K562 (cell line): ENCODE results near the gene TCEAL5. TPM values are rescaled to one million over a fixed set of nuclear protein-coding genes. Genes with fewer than 3 reads are reported as not detected.

Experiments
- ARID1B ChIP-seq: fragments of 450-650 bp; IDR thresholded peaks from 2 replicates; pipeline ENCODE4 v1.6.1; 2016; ENCODE audit warnings: antibody characterized with exemption, mild to moderate bottlenecking, inconsistent platforms
- CBFA2T2 ChIP-seq: fragments of 450-650 bp; conservative IDR thresholded peaks from 2 replicates; pipeline ENCODE4 v1.6.1; 2017; ENCODE audit warnings: mild to moderate bottlenecking
- CBFA2T3 ChIP-seq: fragments of 450-650 bp; IDR thresholded peaks from 2 replicates; pipeline ENCODE4 v1.6.1; 2017
- CBFB ChIP-seq: sonication (generic); formaldehyde crosslinking; IDR thresholded peaks from 2 replicates; pipeline ENCODE4 v1.4.0; 2020; ENCODE audit warnings: mild to moderate bottlenecking, missing genetic modification reagents
- CCAR2 ChIP-seq: fragments of 200-400 bp; formaldehyde crosslinking; IDR thresholded peaks from 2 replicates; pipeline ENCODE4 v1.6.1; 2017; ENCODE audit warnings: mild to moderate bottlenecking, low read depth, low read length
- ERF ChIP-seq: fragments of 450-650 bp; formaldehyde crosslinking; IDR thresholded peaks from 2 replicates; pipeline ENCODE4 v1.4.0; 2020; ENCODE audit warnings: mild to moderate bottlenecking, mixed read lengths
- FUS ChIP-seq: fragments of 200-400 bp; formaldehyde crosslinking; optimal IDR thresholded peaks from 2 replicates; pipeline ENCODE3; 2017; ENCODE audit warnings: low read depth, low read length
- GATA2 ChIP-seq: sonication (generic); formaldehyde crosslinking; IDR thresholded peaks from 2 replicates; pipeline ENCODE4 v1.4.0; 2020; ENCODE audit warnings: mild to moderate bottlenecking, missing genetic modification reagents
- HDGF ChIP-seq: fragments of 450-650 bp; IDR thresholded peaks from 2 replicates; pipeline ENCODE4 v1.6.1; 2016
- HMG20B ChIP-seq: fragments of 250-450 bp; sonication (Bioruptor Pico); IDR thresholded peaks from 2 replicates; pipeline ENCODE4 v1.5.0; 2021; ENCODE audit warnings: mild to moderate bottlenecking
- LCOR ChIP-seq: sonication (generic); formaldehyde crosslinking; IDR thresholded peaks from 2 replicates; pipeline ENCODE4 v1.8.0; 2022; ENCODE audit warnings: mild to moderate bottlenecking, missing genetic modification reagents
- MBD2 ChIP-seq: sonication (generic); IDR thresholded peaks from 2 replicates; pipeline ENCODE4 v1.6.1; 2016; ENCODE audit warnings: low read depth, borderline replicate concordance
- NCOA6 ChIP-seq: fragments of 450-650 bp; IDR thresholded peaks from 2 replicates; pipeline ENCODE4 v1.6.1; 2017; ENCODE audit warnings: mild to moderate bottlenecking
- NRF1 ChIP-seq, 2 experiments: fragments of 450-650 bp; IDR thresholded peaks in 1 of 2; conservative IDR thresholded peaks in 1 of 2; 2 replicates each; pipeline ENCODE4 v1.6.1; 2014; ENCODE audit warnings: mild to moderate bottlenecking in 2 of 2
- PML ChIP-seq: IDR thresholded peaks from 2 replicates; pipeline ENCODE4 v1.6.1; 2012; ENCODE audit warnings: low read length, inconsistent platforms
- POLR2H ChIP-seq: IDR thresholded peaks from 2 replicates; pipeline ENCODE4 v1.6.1; 2016; ENCODE audit warnings: missing genetic modification characterization, low read depth, mild to moderate bottlenecking, control low read depth, missing compliant biosample characterization, moderate library complexity
- RB1 ChIP-seq: fragments of 450-650 bp; IDR thresholded peaks from 2 replicates; pipeline ENCODE4 v1.6.1; 2017; ENCODE audit warnings: low read depth, mild to moderate bottlenecking
- SMAD4 ChIP-seq: fragments of 250-450 bp; sonication (Bioruptor Pico); conservative IDR thresholded peaks from 2 replicates; pipeline ENCODE4 v1.8.0; 2021; ENCODE audit warnings: inconsistent platforms, mild to moderate bottlenecking, moderate library complexity
- SP1 ChIP-seq: sonication (generic); formaldehyde crosslinking; IDR thresholded peaks from 2 replicates; pipeline ENCODE4 v1.8.1; 2022; ENCODE audit warnings: mild to moderate bottlenecking, missing genetic modification reagents
- TEAD4 ChIP-seq, 2 experiments: sonication (generic) in 1 of 2; formaldehyde crosslinking in 1 of 2; IDR thresholded peaks; 2 replicates each; pipeline versions ENCODE4 v1.6.1 to v1.8.0; 2012 to 2022; ENCODE audit warnings: borderline replicate concordance in 1 of 2, inconsistent platforms in 1 of 2, low read length in 1 of 2, mild to moderate bottlenecking in 1 of 2, missing genetic modification reagents in 1 of 2
- TGIF2 ChIP-seq: sonication (generic); formaldehyde crosslinking; IDR thresholded peaks from 2 replicates; pipeline ENCODE4 v1.8.1; 2022; ENCODE audit warnings: mild to moderate bottlenecking, missing genetic modification reagents, moderate library complexity
- U2AF2 ChIP-seq: fragments of 200-400 bp; formaldehyde crosslinking; optimal IDR thresholded peaks from 2 replicates; pipeline ENCODE3; 2017; ENCODE audit warnings: low read depth, mild to moderate bottlenecking, low read length
- ZC3H8 ChIP-seq: fragments of 450-650 bp; IDR thresholded peaks from 2 replicates; pipeline ENCODE4 v1.6.1; 2017
- ZNF184 ChIP-seq: sonication (generic); formaldehyde crosslinking; IDR thresholded peaks from 2 replicates; pipeline ENCODE4 v1.5.0; 2020; ENCODE audit warnings: missing genetic modification reagents
- ZNF23 ChIP-seq: fragments of 250-450 bp; sonication (Bioruptor Pico); IDR thresholded peaks from 2 replicates; pipeline ENCODE4 v1.4.0; 2020; ENCODE audit warnings: mild to moderate bottlenecking
- ZNF436 ChIP-seq: fragments of 250-450, 450-650 bp; sonication (Bioruptor Pico); formaldehyde crosslinking; IDR thresholded peaks from 2 replicates; pipeline ENCODE4 v1.7.0; 2020; ENCODE audit warnings: mild to moderate bottlenecking
- polyA plus RNA-seq, 8 experiments: library from polyadenylated mRNA; depleted of rRNA in 4 of 8; stranded (reverse) in 5 of 8; unstranded in 3 of 8; fragments of >200 nt; fragmentation: Nextera tagmentation in 2 of 8; fragmentation: Illumina TruSeq in 1 of 8; extraction: Ambion mirVana in 2 of 8; extraction: Trizol in 1 of 8; gene quantifications; 2 replicates each; pipeline versions ENCODE4 v1.2.1 to v1.2.3, GENCODE V29; 2011 to 2014; ENCODE audit warnings: inconsistent platforms in 1 of 8, missing spikeins in 1 of 8
- total RNA-seq, 7 experiments: library from RNA; depleted of rRNA in 6 of 7; stranded (reverse); fragments of >200 nt in 6 of 7; fragmentation: Illumina TruSeq in 2 of 7; extraction: Trizol in 2 of 7; gene quantifications; 2 replicates each; pipeline versions ENCODE4 v1.2.1 to v1.2.3, GENCODE V29; 2011 to 2021; ENCODE audit warnings: low replicate concordance in 1 of 7
- TF ChIP-seq, protein P1 (sequence below): fragments of 250-450 bp; sonication (Bioruptor Pico); IDR thresholded peaks from 2 replicates; pipeline ENCODE4 v1.8.0; 2022; ENCODE audit warnings: inconsistent platforms, mild to moderate bottlenecking, moderate library complexity, borderline replicate concordance
- TF ChIP-seq, protein P2 (sequence below): fragments of 450-650 bp; formaldehyde crosslinking; IDR thresholded peaks from 2 replicates; pipeline ENCODE4 v1.4.0; 2022; ENCODE audit warnings: missing genetic modification characterization
- TF ChIP-seq, protein P3 (sequence below): fragments of 250-450 bp; sonication (Bioruptor Pico); IDR thresholded peaks from 2 replicates; pipeline ENCODE4 v1.5.0; 2021

Gene TCEAL5
- total and polyA plus RNA-seq, 9 of the 15 experiments (the other 6 are each of a cell fraction or from before 2014, with no cell fraction given): 0.10 to 0.18 TPM; not detected in 7

DNA sequence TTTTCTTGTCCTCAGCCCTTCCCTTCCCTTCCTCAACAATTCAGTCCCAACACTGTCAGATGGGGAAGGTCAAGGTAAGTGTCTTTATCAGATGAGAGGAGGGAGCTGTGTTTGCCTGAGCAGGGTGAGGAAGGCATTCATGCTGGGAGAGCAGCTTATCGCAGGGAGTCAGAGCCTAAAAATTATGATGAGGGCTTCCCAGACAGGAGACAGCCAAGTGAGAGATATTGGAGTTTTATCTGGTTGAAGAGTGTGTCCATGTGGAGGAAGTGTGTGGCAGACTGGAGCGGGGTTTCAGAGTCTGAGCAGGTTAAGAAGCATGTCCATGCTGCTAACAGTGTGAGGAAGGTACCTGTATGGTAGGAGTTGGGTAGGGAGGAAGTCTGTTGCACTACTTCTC is 43.3 kb downstream of the TCEAL5 start (continued):
- TF ChIP-seq TEAD4 (IDR thresholded peaks at IDR 0.05; ENCODE audit: low read length) (peak; percentile 90), TEAD4 (CRISPR knock-in tag; IDR thresholded peaks at IDR 0.05; ENCODE audit: borderline replicate concordance) (no peak), CBFA2T3 (peak; percentile 97), PML (peak; percentile 83), HDGF (no peak), ZNF184 (CRISPR knock-in tag) (no peak), HMG20B (no peak), ARID1B (peak; percentile 95), SMAD4 (CRISPR knock-in tag) (peak; percentile 91), NCOA6 (no peak), ZC3H8 (no peak), POLR2H (tag) (no peak), GATA2 (CRISPR knock-in tag) (peak; percentile 65; the same call in 1 of the 2 replicates), SP1 (CRISPR knock-in tag) (no peak), LCOR (0 out of 2 replicates have a peak, but pooled peaks have one; percentile 55), ERF (no peak), TGIF2 (CRISPR knock-in tag) (no peak), RB1 (no peak), U2AF2 (no peak), FUS (no peak), CBFA2T2 (peak; percentile 94), CCAR2 (no peak), ZNF436 (CRISPR knock-in tag) (no peak), ZNF23 (CRISPR knock-in tag) (no peak), CBFB (CRISPR knock-in tag) (no peak), NRF1 (conservative IDR thresholded peaks at IDR 0.05 in 1 of 2, IDR thresholded peaks at IDR 0.05 in 1 of 2) (no peak), MBD2 (peak; percentile 26; the same call in 1 of the 2 replicates)
- TF ChIP-seq, protein P1, sequence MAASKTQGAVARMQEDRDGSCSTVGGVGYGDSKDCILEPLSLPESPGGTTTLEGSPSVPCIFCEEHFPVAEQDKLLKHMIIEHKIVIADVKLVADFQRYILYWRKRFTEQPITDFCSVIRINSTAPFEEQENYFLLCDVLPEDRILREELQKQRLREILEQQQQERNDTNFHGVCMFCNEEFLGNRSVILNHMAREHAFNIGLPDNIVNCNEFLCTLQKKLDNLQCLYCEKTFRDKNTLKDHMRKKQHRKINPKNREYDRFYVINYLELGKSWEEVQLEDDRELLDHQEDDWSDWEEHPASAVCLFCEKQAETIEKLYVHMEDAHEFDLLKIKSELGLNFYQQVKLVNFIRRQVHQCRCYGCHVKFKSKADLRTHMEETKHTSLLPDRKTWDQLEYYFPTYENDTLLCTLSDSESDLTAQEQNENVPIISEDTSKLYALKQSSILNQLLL: no peak
- TF ChIP-seq, protein P2, sequence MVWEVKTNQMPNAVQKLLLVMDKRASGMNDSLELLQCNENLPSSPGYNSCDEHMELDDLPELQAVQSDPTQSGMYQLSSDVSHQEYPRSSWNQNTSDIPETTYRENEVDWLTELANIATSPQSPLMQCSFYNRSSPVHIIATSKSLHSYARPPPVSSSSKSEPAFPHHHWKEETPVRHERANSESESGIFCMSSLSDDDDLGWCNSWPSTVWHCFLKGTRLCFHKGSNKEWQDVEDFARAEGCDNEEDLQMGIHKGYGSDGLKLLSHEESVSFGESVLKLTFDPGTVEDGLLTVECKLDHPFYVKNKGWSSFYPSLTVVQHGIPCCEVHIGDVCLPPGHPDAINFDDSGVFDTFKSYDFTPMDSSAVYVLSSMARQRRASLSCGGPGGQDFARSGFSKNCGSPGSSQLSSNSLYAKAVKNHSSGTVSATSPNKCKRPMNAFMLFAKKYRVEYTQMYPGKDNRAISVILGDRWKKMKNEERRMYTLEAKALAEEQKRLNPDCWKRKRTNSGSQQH (CRISPR knock-in tag): no peak
- TF ChIP-seq, protein P3, sequence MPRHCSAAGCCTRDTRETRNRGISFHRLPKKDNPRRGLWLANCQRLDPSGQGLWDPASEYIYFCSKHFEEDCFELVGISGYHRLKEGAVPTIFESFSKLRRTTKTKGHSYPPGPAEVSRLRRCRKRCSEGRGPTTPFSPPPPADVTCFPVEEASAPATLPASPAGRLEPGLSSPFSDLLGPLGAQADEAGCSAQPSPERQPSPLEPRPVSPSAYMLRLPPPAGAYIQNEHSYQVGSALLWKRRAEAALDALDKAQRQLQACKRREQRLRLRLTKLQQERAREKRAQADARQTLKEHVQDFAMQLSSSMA: no peak
